NCI-H2196 treated with DMSO at 0.1 percent for 48 hours (cell line): ENCODE results near the gene GASK1A.

Source experiments
- DNase-seq: peaks from one replicate; lab custom pipeline; 2025; ENCODE audit not compliant: unreplicated experiment; lab: John Stamatoyannopoulos, UW

GASK1A gene

GRCh38 chr3:43086460-43087165 is 107.5 kb downstream of the GASK1A start:
- no peak for DNase-seq

- no peak for DNase-seq
These were observed 108.2 kb downstream of the GASK1A start for GRCh38 chr3:43087249-43087776.

GRCh38 chr3:43089081-43089480 is 110.0 kb downstream of the GASK1A start:
- DNase-seq = no peak

GRCh38 chr3:43090238-43090637 is 111.1 kb downstream of the GASK1A start:
- no peak for DNase-seq

- DNase-seq = no peak
These were observed 112.4 kb downstream of the GASK1A start for GRCh38 chr3:43091481-43091880.

- no peak for DNase-seq
These were observed 113.9 kb downstream of the GASK1A start for GRCh38 chr3:43093006-43093405.

GRCh38 chr3:43093974-43094373 is 114.9 kb downstream of the GASK1A start:
- DNase-seq = no peak

GRCh38 chr3:43094381-43094780 is 115.3 kb downstream of the GASK1A start:
- DNase-seq = no peak

GRCh38 chr3:43094851-43095250 is 115.7 kb downstream of the GASK1A start:
- no peak for DNase-seq

GRCh38 chr3:43095370-43095769 is 116.3 kb downstream of the GASK1A start:
- DNase-seq = no peak

GRCh38 chr3:43096761-43097160 is 117.7 kb downstream of the GASK1A start:
- DNase-seq = no peak

- DNase-seq = no peak
These were observed 118.4 kb downstream of the GASK1A start for GRCh38 chr3:43097400-43098080.

GRCh38 chr3:43098761-43099160 is 119.7 kb downstream of the GASK1A start:
- no peak for DNase-seq

GRCh38 chr3:43102773-43103480 is 123.8 kb downstream of the GASK1A start:
- no peak for DNase-seq

GRCh38 chr3:43104039-43104438 is 124.9 kb downstream of the GASK1A start:
- no peak for DNase-seq

- DNase-seq = no peak
These were observed 125.8 kb downstream of the GASK1A start for GRCh38 chr3:43104660-43105595.

GRCh38 chr3:43105596-43106292 is 126.6 kb downstream of the GASK1A start, which contains the start of gene POMGNT2:
TSS of gene POMGNT2 (minus strand) at chr3:43106079. CDS start at chr3:43081431, 24,648 bp downstream.
- DNase-seq = peak; percentile 43

- no peak for DNase-seq
These were observed 127.2 kb downstream of the GASK1A start for GRCh38 chr3:43106293-43106628.
